Measurements from ENCODE around the gene NMNAT3.

DNA sequence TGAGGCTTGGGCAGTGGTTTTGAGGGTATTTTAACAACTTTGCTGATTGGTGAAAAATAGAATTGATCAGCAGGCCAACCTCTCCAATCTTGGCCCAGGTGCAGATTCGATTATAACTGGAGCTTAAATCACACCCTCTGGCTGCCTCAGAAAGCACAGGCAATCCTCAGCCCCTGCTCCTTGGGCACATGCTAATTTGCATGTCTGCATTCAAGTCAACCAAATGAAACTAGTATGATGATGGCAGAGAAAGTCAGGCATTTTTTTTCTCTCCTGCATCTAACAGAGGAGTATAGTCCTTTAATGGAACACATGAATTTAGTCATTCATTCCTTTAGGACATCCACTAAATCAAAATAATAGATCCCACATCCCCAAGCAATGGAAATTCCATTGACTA is 16.8 kb upstream of the NMNAT3 start:
- TF ChIP-seq POLR2A (IDR thresholded peaks at IDR 0.05; ENCODE audit: low read length), result no peak
- TF ChIP-seq GATA1 (IDR thresholded peaks at IDR 0.05; ENCODE audit: low read depth, low read length), result no peak

Data from erythroblast (primary cell).